Thymus (tissue), 11 donors: ENCODE results near the gene MYOD1. TPM values are rescaled to one million over a fixed set of nuclear protein-coding genes. Genes with fewer than 3 reads are reported as not detected.

Source experiments
- DNase-seq, 9 donors: peaks; one replicate each; pipeline ENCODE4 v3.0.0-alpha.2; 2013; ENCODE audit warnings: low spot score in 9 of 9, low read depth in 6 of 9, missing footprints in 1 of 9
- H3K27ac ChIP-seq, 2 donors: one replicate each; pipeline ENCODE4 v1.5.1; 2013; ENCODE audit warnings: control low read depth in 1 of 2, low read depth in 1 of 2, low read length in 1 of 2, mild to moderate bottlenecking in 1 of 2, moderate library complexity in 1 of 2
- H3K27me3 ChIP-seq, 2 donors: one replicate each; pipeline ENCODE4 v1.5.1; 2013; ENCODE audit warnings: low read length in 1 of 2; ENCODE audit not compliant: control insufficient read depth in 2 of 2, insufficient read depth in 1 of 2
- H3K36me3 ChIP-seq, 2 donors: one replicate each; pipeline ENCODE4 v1.5.1; 2013; ENCODE audit warnings: low read length in 1 of 2, mild to moderate bottlenecking in 1 of 2, moderate library complexity in 1 of 2; ENCODE audit not compliant: control insufficient read depth in 2 of 2, insufficient read depth in 2 of 2
- H3K4me1 ChIP-seq, 2 donors: one replicate each; pipeline ENCODE4 v1.5.1; 2013; ENCODE audit warnings: low read length in 2 of 2; ENCODE audit not compliant: control insufficient read depth in 2 of 2, insufficient read depth in 2 of 2
- H3K4me3 ChIP-seq, 2 donors: one replicate each; pipeline ENCODE4 v1.5.1; 2013; ENCODE audit warnings: low read length in 2 of 2, control low read depth in 1 of 2, mild to moderate bottlenecking in 1 of 2
- H3K9me3 ChIP-seq, 2 donors: one replicate each; pipeline ENCODE4 v1.5.1; 2013; ENCODE audit warnings: low read length in 1 of 2, mild to moderate bottlenecking in 1 of 2; ENCODE audit not compliant: control insufficient read depth in 2 of 2, insufficient read depth in 1 of 2
- WGBS: extraction: QIAGEN DNeasy Blood & Tissue Kit; methylation state at CpG from one replicate; pipeline ENCODE4 v1.1.7; 2013; 5-methylcytosine and 5-hydroxymethylcytosine counted together
- polyA plus RNA-seq: library from polyadenylated mRNA; stranded (reverse); fragments of 200-250 nt; gene quantifications from one replicate; pipeline ENCODE4 v1.2.3, GENCODE V29; 2013
- total RNA-seq: library from RNA; stranded (reverse); fragments of 120-200 nt; gene quantifications from one replicate; pipeline ENCODE4 v1.2.4, GENCODE V29; 2013
- donor health status: healthy.

Gene MYOD1
- total and polyA plus RNA-seq, 2 donors: 0.38 to 0.43 TPM

DNA sequence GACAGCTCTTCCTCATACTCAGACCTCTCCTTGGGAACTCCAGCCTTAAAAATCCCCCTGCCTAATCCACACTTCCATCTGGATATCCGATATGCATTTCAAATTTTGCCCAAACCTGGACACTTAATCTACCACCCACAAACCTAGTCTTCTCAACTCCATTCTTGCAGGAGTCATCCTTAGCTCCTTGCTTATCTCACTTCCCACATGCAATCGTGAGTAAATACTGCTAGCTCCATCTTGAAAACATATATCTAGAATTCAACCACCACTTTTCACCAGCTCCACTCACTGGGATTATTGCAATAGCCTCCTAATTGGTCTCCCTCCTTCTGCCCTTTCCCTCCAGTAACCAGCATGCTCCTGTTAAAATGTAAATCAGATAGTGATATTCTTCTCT lies 2.6 kb upstream of the MYOD1 start:
- peaks cover 57 to 90% of the 10 kb centered on the region in 2 donors for H3K27me3 ChIP-seq
- WGBS: 85% methylated on average over 2 of the region's 2 CpGs
- H3K36me3 ChIP-seq: no peaks in the 10 kb centered on the region
- no peak overlapping the region for H3K4me3 ChIP-seq
- no peak for DNase-seq
- H3K4me1 ChIP-seq: no peaks in the 10 kb centered on the region
- H3K9me3 ChIP-seq: peaks cover 0 to 6% of the 10 kb centered on the region in 2 donors
- H3K27ac ChIP-seq: no peak overlapping the region

GRCh38 chr11:17718015-17718414 lies 1.4 kb upstream of the MYOD1 start:
- Histone ChIP-seq H3K4me1 (no peaks in the 10 kb centered on the region), H3K9me3 (peaks cover 0 to 6% of the 10 kb centered on the region in 2 donors), H3K36me3 (no peaks in the 10 kb centered on the region), H3K27me3 (peaks cover 69 to 95% of the 10 kb centered on the region in 2 donors), H3K4me3 (no peak overlapping the region), H3K27ac (no peak overlapping the region)
- DNase-seq: no peak
- WGBS: 71% methylated on average over 7 of the region's 7 CpGs

DNA sequence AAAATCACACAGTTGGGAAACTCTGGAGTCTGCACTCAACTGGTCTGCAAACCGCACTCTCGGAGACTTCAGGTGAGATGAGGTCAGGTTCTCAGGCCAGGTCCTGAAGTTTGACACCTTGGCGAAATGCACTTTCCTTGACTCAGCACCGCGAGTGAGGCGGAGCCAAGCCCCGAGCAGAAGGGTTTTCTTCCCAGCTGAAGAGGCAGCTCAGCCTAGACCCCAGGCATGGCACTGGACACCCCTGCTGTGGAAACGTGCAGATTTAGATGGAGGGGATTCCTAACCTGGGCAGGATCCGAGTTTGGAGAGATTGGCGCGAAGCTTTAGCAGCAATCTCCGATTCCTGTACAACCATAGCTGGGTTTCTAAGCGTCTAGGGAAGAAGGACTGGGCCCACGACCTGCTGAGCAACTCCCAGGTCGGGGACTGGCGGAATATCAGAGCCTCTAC lies 835 bp upstream of the MYOD1 start:
- no peaks in the 10 kb centered on the region for H3K36me3 ChIP-seq
- peaks cover 0 to 6% of the 10 kb centered on the region in 2 donors for H3K9me3 ChIP-seq
- no peak for DNase-seq
- 16% methylated on average over 16 of the region's 16 CpGs for WGBS
- no peak overlapping the region for H3K27ac ChIP-seq
- peaks cover 72 to 95% of the 10 kb centered on the region in 2 donors for H3K27me3 ChIP-seq
- no peaks in the 10 kb centered on the region for H3K4me1 ChIP-seq
- H3K4me3 ChIP-seq: no peak overlapping the region

DNA sequence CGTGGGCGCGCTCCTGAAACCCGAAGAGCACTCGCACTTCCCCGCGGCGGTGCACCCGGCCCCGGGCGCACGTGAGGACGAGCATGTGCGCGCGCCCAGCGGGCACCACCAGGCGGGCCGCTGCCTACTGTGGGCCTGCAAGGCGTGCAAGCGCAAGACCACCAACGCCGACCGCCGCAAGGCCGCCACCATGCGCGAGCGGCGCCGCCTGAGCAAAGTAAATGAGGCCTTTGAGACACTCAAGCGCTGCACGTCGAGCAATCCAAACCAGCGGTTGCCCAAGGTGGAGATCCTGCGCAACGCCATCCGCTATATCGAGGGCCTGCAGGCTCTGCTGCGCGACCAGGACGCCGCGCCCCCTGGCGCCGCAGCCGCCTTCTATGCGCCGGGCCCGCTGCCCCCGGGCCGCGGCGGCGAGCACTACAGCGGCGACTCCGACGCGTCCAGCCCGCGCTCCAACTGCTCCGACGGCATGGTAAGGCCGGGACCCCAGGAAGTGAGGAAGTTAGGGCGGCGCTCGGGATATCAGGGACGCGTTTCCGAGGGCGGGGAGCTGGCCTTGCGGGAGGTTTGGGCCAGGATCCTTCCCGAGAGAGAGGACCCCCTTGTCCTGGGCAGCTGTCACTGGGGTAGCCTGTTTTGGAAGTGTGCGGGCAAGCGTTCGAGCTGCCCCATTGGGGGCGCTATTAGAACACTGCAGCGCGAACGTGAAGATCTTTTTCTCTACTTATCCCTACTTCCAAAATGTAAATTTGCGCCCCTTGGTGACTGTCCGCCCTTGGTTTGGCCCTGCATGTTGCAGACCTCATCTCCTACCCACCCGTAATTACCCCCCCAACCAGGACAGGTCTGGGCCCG lies 796 bp downstream of the MYOD1 start:
- DNase-seq: peak in 1 of 9 donors; percentile 3
- Histone ChIP-seq H3K27ac (no peak overlapping the region), H3K4me1 (no peaks in the 10 kb centered on the region), H3K4me3 (no peak overlapping the region), H3K9me3 (peaks cover 0 to 6% of the 10 kb centered on the region in 2 donors), H3K27me3 (peaks cover 78 to 95% of the 10 kb centered on the region in 2 donors), H3K36me3 (no peaks in the 10 kb centered on the region)
- WGBS: 7% methylated on average over 85 of the region's 85 CpGs

GRCh38 chr11:17720796-17721171 lies 1.4 kb downstream of the MYOD1 start:
- Histone ChIP-seq H3K9me3 (peaks cover 0 to 6% of the 10 kb centered on the region in 2 donors), H3K27ac (no peak overlapping the region), H3K4me1 (no peaks in the 10 kb centered on the region), H3K36me3 (no peaks in the 10 kb centered on the region), H3K4me3 (no peak overlapping the region), H3K27me3 (peaks cover 78 to 96% of the 10 kb centered on the region in 2 donors)
- 7% methylated on average over 24 of the region's 24 CpGs for WGBS
- no peak for DNase-seq

- WGBS: 14% methylated on average over 56 of the region's 56 CpGs
- H3K4me3 ChIP-seq: no peak overlapping the region
- peaks cover 0 to 6% of the 10 kb centered on the region in 2 donors for H3K9me3 ChIP-seq
- H3K4me1 ChIP-seq: no peaks in the 10 kb centered on the region
- DNase-seq: no peak
- no peak overlapping the region for H3K27ac ChIP-seq
- H3K27me3 ChIP-seq: peaks cover 76 to 90% of the 10 kb centered on the region in 2 donors
- H3K36me3 ChIP-seq: no peaks in the 10 kb centered on the region
These were observed 2.0 kb downstream of the MYOD1 start for GRCh38 chr11:17721242-17721999.

DNA sequence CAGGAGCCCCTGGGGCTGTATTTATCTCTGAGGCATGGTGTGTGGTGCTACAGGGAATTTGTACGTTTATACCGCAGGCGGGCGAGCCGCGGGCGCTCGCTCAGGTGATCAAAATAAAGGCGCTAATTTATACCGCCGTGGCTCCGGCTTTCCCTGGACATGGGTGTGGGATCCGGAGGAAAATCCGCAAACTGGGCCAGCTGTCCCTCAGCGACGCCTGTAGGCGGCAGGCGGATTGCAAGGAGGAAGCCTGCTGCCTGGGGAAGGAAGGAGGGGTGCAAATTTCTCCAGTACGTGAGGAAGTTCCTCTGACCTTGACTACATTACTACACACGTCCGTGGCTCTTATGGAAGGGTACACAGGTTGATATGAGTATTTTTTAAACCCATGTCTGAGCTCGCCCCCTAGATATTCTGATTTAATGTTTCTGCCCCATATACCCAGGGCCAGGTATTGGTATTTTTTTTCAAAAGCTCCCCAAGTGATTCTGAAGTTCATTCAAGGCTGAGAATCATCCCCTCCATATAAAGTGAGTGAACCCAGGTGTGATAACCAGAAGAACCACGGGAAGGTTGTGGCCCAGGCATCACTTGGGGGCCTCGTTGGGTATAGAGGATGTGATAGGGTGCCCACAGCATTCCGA lies 2.8 kb downstream of the MYOD1 start:
- DNase-seq: no peak
- Histone ChIP-seq H3K36me3 (no peaks in the 10 kb centered on the region), H3K9me3 (peaks cover 0 to 6% of the 10 kb centered on the region in 2 donors), H3K4me1 (no peaks in the 10 kb centered on the region), H3K27me3 (peaks cover 70 to 83% of the 10 kb centered on the region in 2 donors), H3K27ac (no peak overlapping the region), H3K4me3 (no peak overlapping the region)
- WGBS: 18% methylated on average over 25 of the region's 25 CpGs

DNA sequence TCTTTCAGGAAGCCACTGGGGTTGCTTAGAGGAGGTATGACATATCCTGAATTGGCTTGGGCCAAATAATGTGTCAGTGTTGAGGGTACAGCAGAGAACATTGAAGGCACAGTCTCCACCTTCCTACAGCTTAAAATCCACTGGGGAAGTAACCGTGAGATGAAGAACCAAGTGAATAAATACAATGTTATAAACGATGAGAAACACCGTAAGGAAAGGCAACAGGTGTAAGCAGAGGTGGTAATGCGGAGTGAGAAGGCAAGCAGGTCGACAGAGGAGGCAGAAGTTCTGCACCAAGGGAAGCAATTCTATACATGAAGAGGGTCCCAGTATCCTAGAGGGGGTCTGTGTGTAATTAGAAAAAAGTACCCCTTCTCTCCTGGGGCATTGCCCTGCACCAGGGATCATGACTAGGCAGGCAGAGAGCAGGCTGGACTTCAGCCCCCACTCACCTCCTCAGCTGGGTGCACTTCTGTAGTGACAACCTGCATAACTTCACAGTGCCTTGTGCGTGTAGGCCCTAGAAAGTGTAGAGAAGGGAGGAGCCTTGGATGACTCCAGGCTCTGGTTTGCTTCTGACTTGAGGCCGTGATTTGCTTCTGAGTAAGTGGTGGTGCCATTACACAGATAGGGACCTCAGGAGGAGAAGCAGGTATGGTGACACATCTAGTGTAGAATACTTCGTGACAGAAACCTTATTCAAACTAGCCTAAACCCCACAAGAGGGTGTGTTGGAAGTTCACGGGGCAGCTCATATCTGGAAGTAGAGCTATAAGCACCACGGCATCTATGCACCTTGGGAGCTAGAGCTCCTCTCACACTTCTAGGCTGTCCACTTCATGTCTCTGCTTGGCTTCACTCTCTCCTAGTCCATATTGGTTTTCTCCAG lies 4.9 kb downstream of the MYOD1 start:
- peaks cover 49 to 66% of the 10 kb centered on the region in 2 donors for H3K27me3 ChIP-seq
- H3K9me3 ChIP-seq: peaks cover 0 to 6% of the 10 kb centered on the region in 2 donors
- H3K4me3 ChIP-seq: no peak overlapping the region
- no peaks in the 10 kb centered on the region for H3K36me3 ChIP-seq
- H3K27ac ChIP-seq: no peak overlapping the region
- DNase-seq: no peak
- H3K4me1 ChIP-seq: no peaks in the 10 kb centered on the region
- WGBS: 85% methylated on average over 10 of the region's 10 CpGs
